Heart right ventricle (tissue), 16 donors: Measurements from ENCODE around the gene TENT4B. TPM values are rescaled to one million over a fixed set of nuclear protein-coding genes. Genes with fewer than 3 reads are reported as not detected.

Source experiments
- ATAC-seq, 8 donors: fragments of 200-7000 bp; cut with Tn5 transposase; one replicate each; pipeline ENCODE4 v1.9.1; 2020; ENCODE audit warnings: mild to moderate bottlenecking in 8 of 8, moderate library complexity in 8 of 8, moderate number of reproducible peaks in 1 of 8
- DNase-seq, 2 donors: peaks; one replicate each; pipeline ENCODE4 v3.0.0-alpha.2; 2020
- H3K27ac ChIP-seq, 10 donors: fragments of 200-600 bp; sonication (generic) in 2 of 10; one replicate each; pipeline versions ENCODE4 v1.5.0 to v1.8.0; 2020 to 2022; ENCODE audit warnings: mild to moderate bottlenecking in 3 of 10
- H3K27me3 ChIP-seq, 7 donors: fragments of 200-600 bp; one replicate each; pipeline ENCODE4 v1.8.0; 2021 to 2022; ENCODE audit warnings: mild to moderate bottlenecking in 2 of 7
- H3K36me3 ChIP-seq, 9 donors: fragments of 200-600 bp; sonication (generic) in 1 of 9; one replicate each; pipeline versions ENCODE4 v1.5.0 to v1.8.0; 2020 to 2022; ENCODE audit warnings: mild to moderate bottlenecking in 2 of 9
- H3K4me1 ChIP-seq, 9 donors: fragments of 200-600 bp; sonication (generic) in 1 of 9; one replicate each; pipeline versions ENCODE4 v1.5.0 to v1.8.0; 2020 to 2022; ENCODE audit warnings: mild to moderate bottlenecking in 4 of 9
- H3K4me3 ChIP-seq, 10 donors: fragments of 200-600 bp; sonication (generic) in 2 of 10; one replicate each; pipeline versions ENCODE4 v1.5.0 to v1.8.0; 2020 to 2022; ENCODE audit warnings: mild to moderate bottlenecking in 7 of 10, moderate library complexity in 2 of 10
- H3K9me3 ChIP-seq, 11 donors: fragments of 200-600 bp in 10 of 11; sonication (generic) in 2 of 11; one replicate each; pipeline versions ENCODE4 v1.5.0 to v1.8.0; 2013 to 2022; ENCODE audit warnings: mild to moderate bottlenecking in 2 of 11, control low read depth in 1 of 11, moderate library complexity in 1 of 11
- CTCF ChIP-seq, 9 donors: fragments of 200-600 bp; sonication (generic) in 2 of 9; IDR thresholded peaks; one replicate each; pipeline versions ENCODE4 v1.5.0 to v1.8.0; 2021 to 2022; ENCODE audit warnings: antibody characterized with exemption in 9 of 9, mild to moderate bottlenecking in 5 of 9, moderate library complexity in 1 of 9
- WGBS, 2 donors: extraction: QIAGEN DNeasy Blood & Tissue Kit; methylation state at CpG; one replicate each; pipeline ENCODE4 v1.1.7; 2013; ENCODE audit warnings: inconsistent platforms in 1 of 2; 5-methylcytosine and 5-hydroxymethylcytosine counted together
- intact Hi-C, 10 donors: fragments of 100-400 bp; cut with DNase I; formaldehyde crosslinking; loops; one replicate each; pipeline versions ENCODE4 v1.11.1 to v1.14.2; 2022
- polyA plus RNA-seq, 2 donors: library from polyadenylated mRNA; stranded (reverse); fragments of 200-250 nt; gene quantifications; one replicate each; pipeline ENCODE4 v1.2.3, GENCODE V29; 2013
- total RNA-seq, 10 donors: library from RNA; stranded (reverse); fragmentation: NEBNext Ultra II Directional in 3 of 10; extraction: Animal tissue kit (Norgen Biotek cat#: 25700) in 3 of 10; gene quantifications; one replicate each; pipeline versions ENCODE4 v1.2.1 to v1.2.4, GENCODE V29; 2021 to 2023
- donor health status: Arrhythmogenic right ventricular cardiomyopathy.
- donor health status: ischemic (EF 13 %, LVEDD 7.1; RV severe dilation, severe dysfunction).
- donor health status: healthy with polysubstance abuse.
- donor health status: DM: no; HTN: yes; CAD: no.
- donor health status: DM: no; HTN: no; CAD: no.
- donor health status: ischemic (EF 25% LVEDD 6.9; RV normal size, moderate dysfunction).
- donor health status: ischemic (EF 25% LVEDD 5.7; RV mildly dilated, moderate dysfunction).
- donor health status: healthy.
- donor health status: DM: yes; HTN: yes; CAD: no.
- donor health status: Ischemic cardiomyopathy.
- donor health status: ischemic (EF 35%, LVEDD 5.7; RV mildly dilated, moderate dysfunction).
- donor health status: nonischemic (EF 11% LVEDD 7.7; RV severe dilation, severe dysfunction).
- donor health status: DM: yes; HTN: yes; CAD: no.
- donor health status: PGD.
- donor health status: ischemic (EF 29% LVEDD 5.4; RV normal size, mild dysfunction).
- donor health status: nonischemic (EF 23%, LVEDD 6.1; RV moderate dilation, normal function).

The TENT4B gene
- total and polyA plus RNA-seq, 12 donors = 2.7 to 8.6 (median 6.4) TPM

- intact Hi-C loops = loop anchor here (2.0 to 10.0 kb wide), 13 partner anchors 57 to 591 kb away; partner anchors contain the start of genes CNEP1R1 (in 2 of the 10), HEATR3 (in 2 of the 10), TENT4B (in 2 of the 10) and BRD7 (in 1 of the 10)
- peak; percentile 59 to 85 (median 77) for TF ChIP-seq CTCF (IDR thresholded peaks at IDR 0.05)
- no peak overlapping the region for H3K27ac ChIP-seq
- no peaks in the 10 kb centered on the region for H3K9me3 ChIP-seq
- H3K36me3 ChIP-seq = peaks cover 0 to 77% (median 16%) of the 10 kb centered on the region in 9 donors
- no peaks in the 10 kb centered on the region for H3K27me3 ChIP-seq
- DNase-seq (no peak), ATAC-seq (no peak)
- WGBS, 2 donors = 67 to 75% methylated on average over 4 of the region's 4 CpGs
- no peak overlapping the region for H3K4me3 ChIP-seq
- peaks cover 7 to 26% (median 13%) of the 10 kb centered on the region in 9 donors for H3K4me1 ChIP-seq
Measured at GRCh38 chr16:50213939-50214519, 60.9 kb downstream of the TENT4B start.

- Histone ChIP-seq H3K4me1 (peaks cover 2 to 10% (median 4%) of the 10 kb centered on the region in 9 donors), H3K9me3 (no peaks in the 10 kb centered on the region), H3K36me3 (peaks cover 0 to 85% (median 16%) of the 10 kb centered on the region in 9 donors), H3K27me3 (no peaks in the 10 kb centered on the region), H3K27ac (no peak overlapping the region), H3K4me3 (no peak overlapping the region)
- ATAC-seq (no peak), DNase-seq (no peak)
- 88 to 95% methylated on average over 4 of the region's 4 CpGs for WGBS, 2 donors
- no peak for TF ChIP-seq CTCF (IDR thresholded peaks at IDR 0.05)
- intact Hi-C loops = loop anchor here in 7 of 10 donors (10.0 kb wide), 5 partner anchors 139 to 589 kb away; partner anchors contain the start of genes CNEP1R1 (in 1 of the 7) and HEATR3 (in 1 of the 7)
Measured at GRCh38 chr16:50215680-50216079, 62.6 kb downstream of the TENT4B start.

- Histone ChIP-seq H3K4me3 (no peak overlapping the region), H3K27me3 (no peaks in the 10 kb centered on the region), H3K36me3 (peaks cover 0 to 90% (median 18%) of the 10 kb centered on the region in 9 donors), H3K9me3 (no peaks in the 10 kb centered on the region), H3K27ac (no peak overlapping the region), H3K4me1 (peaks cover 0 to 4% (median 0%) of the 10 kb centered on the region in 9 donors)
- intact Hi-C loops = loop anchor here in 7 of 10 donors (10.0 kb wide), 5 partner anchors 139 to 589 kb away; partner anchors contain the start of genes CNEP1R1 (in 1 of the 7) and HEATR3 (in 1 of the 7)
- 87 to 92% methylated on average over 6 of the region's 6 CpGs for WGBS, 2 donors
- TF ChIP-seq CTCF (IDR thresholded peaks at IDR 0.05) = no peak
- DNase-seq (no peak), ATAC-seq (no peak)
Measured at GRCh38 chr16:50216231-50216630, 63.1 kb downstream of the TENT4B start.

- Histone ChIP-seq H3K4me3 (no peak overlapping the region), H3K4me1 (no peaks in the 10 kb centered on the region), H3K27ac (no peak overlapping the region), H3K9me3 (no peaks in the 10 kb centered on the region), H3K36me3 (peaks cover 0 to 93% (median 21%) of the 10 kb centered on the region in 9 donors), H3K27me3 (no peaks in the 10 kb centered on the region)
- DNase-seq (no peak), ATAC-seq (no peak)
- 95 to 97% methylated on average over 4 of the region's 4 CpGs for WGBS, 2 donors
- intact Hi-C loops = loop anchor here in 7 of 10 donors (10.0 kb wide), 5 partner anchors 135 to 585 kb away; partner anchors contain the start of genes CNEP1R1 (in 1 of the 7) and HEATR3 (in 1 of the 7)
- no peak for TF ChIP-seq CTCF (IDR thresholded peaks at IDR 0.05)
Measured at GRCh38 chr16:50219402-50219975, 66.4 kb downstream of the TENT4B start.
